SH-SY5Y (cell line): ENCODE results near the gene BEND2.

Experiments
- GATA2 ChIP-seq: IDR thresholded peaks from 2 replicates; pipeline ENCODE4 v1.6.1; 2011; ENCODE audit warnings: mild to moderate bottlenecking, low read depth, low read length
- GATA3 ChIP-seq: IDR thresholded peaks from 2 replicates; pipeline ENCODE4 v1.6.1; 2011; ENCODE audit warnings: low read depth, mild to moderate bottlenecking, low read length, moderate library complexity

Gene BEND2

GRCh38 chrX:18220786-18221185 lies at the start of gene BEND2:
TSS of gene BEND2 (minus strand) at chrX:18220886. CDS start at chrX:18220750, 136 bp downstream.
- TF ChIP-seq GATA3, result no peak
- TF ChIP-seq GATA2, result no peak

GRCh38 chrX:18255059-18255458 lies 34.4 kb upstream of the BEND2 start:
- no peak for TF ChIP-seq GATA2
- no peak for TF ChIP-seq GATA3

DNA sequence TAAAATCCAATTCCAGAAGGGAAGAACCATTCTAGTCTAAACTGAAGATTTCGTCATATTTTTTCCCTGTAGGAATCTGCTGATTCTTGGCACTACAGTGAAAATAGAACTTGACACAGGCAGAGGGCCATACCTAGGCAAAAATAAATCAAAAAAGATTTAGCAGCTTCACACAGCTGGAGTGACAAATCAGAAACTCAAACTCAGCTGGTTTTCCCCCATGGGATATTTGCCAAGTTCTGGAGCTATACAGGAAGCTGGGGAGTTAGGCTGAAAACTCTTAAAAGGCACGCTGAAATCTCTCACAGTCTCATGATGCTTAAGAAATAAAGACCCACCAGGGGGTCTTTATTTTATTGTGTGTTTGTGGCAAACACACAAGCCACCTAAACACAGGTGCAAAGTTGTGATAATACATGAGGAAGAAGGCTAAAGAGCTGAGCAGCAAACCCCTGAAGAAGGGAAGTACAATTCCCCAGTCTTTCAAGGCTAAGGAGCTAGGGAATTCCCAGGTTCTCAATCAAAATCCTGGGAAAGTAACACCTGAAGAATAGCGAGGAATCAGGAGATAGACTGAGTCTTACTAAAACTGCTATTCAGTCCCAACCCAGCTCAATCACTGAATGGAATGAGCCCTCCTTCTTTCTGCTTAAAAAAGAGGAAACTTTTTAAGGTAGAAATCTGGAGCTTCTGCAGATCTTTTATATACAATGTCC lies 32.1 kb upstream of the BEND2 start:
- TF ChIP-seq GATA3 (no peak), GATA2 (no peak)

- TF ChIP-seq GATA2 (no peak), GATA3 (no peak)
These were observed 7.4 kb upstream of the BEND2 start for GRCh38 chrX:18228069-18228468.

GRCh38 chrX:18227458-18227857 lies 6.8 kb upstream of the BEND2 start:
- no peak for TF ChIP-seq GATA2
- no peak for TF ChIP-seq GATA3

- TF ChIP-seq GATA3 (no peak), GATA2 (no peak)
These were observed 10.2 kb downstream of the BEND2 start for GRCh38 chrX:18210470-18210869.

DNA sequence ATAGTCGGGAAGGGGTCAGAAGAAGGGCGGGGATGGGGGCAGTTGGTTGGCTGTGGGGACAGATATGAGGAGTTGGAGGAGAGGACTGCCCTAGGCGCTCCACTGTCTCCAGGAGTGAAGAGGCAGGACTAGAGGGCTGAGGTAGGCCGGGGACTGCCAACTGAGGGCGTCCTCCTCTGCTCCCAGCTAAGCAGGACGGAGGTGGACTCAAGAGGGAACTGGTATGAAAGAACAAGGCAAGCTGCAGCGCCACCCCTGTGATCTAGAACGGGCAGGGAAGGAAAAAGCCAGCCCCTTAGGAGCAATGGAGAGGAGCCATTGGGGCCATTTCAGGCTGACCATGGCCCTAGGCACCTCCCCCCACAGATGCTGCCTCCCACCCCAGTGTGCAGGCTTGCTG lies 14.0 kb downstream of the BEND2 start:
- no peak for TF ChIP-seq GATA2
- TF ChIP-seq GATA3, result no peak

GRCh38 chrX:18203631-18204030 lies 17.1 kb downstream of the BEND2 start:
- TF ChIP-seq GATA3, result no peak

DNA sequence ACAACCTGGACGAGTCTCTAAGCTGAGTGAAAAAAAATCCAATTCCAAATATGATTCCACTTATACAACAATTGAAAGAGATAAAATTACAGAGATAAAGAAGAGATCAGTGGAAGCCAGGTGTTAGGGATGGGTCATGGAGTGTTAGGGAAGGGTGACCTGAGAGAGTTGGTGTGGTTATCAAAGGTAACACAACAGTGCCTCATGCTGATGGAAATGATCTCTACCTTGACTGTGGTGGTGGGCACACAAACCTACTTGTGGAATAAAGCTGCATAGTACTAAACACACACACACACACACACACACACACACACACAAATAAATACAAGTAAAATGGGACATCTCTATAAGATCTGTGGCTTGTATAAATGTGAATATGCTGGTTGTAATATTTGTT lies 26.0 kb downstream of the BEND2 start:
- TF ChIP-seq GATA3, result no peak
- TF ChIP-seq GATA2, result no peak

DNA sequence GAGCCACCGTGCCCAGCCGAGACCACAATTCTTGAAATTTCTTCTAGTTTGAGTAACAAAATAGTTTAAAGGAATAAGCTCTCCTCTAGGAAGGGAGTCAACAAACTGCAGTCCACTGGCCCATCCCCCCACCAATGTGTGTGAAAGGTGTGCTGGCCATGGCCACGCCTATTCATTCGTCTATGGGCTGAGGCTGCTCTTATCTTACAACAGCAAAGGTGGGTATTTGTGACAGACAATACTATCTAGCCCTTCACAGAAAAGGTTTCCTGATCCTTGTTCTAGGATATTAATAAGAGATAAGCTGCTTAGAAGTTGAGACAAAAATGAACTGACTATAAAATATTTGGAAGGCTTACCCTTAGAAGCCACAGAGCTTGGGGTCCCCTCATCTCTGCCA lies 41.2 kb downstream of the BEND2 start:
- no peak for TF ChIP-seq GATA3
- no peak for TF ChIP-seq GATA2

GRCh38 chrX:18174971-18175370 lies 45.7 kb downstream of the BEND2 start:
- TF ChIP-seq GATA2 (no peak), GATA3 (no peak)

GRCh38 chrX:18174209-18174608 lies 46.5 kb downstream of the BEND2 start:
- TF ChIP-seq GATA2, result no peak
- TF ChIP-seq GATA3, result no peak

DNA sequence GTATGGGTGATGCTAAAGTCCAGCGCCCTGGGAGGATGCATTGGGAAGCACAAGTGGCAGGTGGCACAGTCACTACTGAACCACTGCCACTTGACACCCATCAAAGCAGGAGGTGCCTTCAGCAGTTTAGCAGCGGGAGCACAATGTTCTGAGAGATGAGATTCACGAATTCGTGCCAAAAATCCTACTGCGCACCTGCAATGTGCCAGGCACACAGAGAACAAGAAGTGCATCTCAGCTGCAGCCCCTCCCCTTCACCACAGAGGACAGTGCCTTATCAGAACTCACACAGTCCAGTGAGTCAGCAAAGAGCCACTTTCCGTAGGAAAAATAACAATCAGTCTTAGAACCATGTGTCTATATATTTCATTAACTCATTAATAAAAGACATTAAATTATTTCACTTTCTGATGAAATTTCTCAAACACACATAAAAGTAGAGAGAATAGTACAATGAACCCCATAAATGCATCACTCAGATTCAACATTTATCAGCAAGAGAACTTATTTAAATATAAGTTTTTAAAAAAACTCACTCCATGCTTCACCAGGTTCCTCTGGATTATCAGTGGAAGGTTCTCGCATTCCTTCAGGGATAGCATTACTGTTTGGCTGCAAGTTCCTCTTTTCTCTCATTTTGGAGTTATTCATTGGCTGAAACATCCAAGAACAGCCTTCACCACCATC lies 47.0 kb downstream of the BEND2 start:
- TF ChIP-seq GATA3 (no peak), GATA2 (no peak)

DNA sequence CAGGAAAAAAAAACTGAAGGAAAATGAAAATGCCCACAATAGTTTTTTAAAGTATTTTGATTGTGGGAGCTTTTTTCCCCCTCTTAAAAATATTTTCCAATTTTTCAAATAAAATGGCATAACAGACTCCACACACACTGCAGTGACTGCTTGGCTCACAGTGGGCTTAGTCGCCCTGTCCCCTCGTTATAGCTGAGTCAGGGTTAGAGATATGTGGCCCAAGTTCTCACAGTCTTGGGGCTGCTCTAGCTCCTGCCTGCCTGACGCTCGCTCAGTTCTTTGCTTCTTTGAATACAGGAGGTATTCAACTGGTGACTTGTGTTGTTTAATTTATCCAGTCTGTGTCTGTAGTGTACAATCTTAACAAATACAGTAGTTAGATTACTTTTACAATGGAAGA lies 47.7 kb downstream of the BEND2 start:
- no peak for TF ChIP-seq GATA2
- no peak for TF ChIP-seq GATA3

DNA sequence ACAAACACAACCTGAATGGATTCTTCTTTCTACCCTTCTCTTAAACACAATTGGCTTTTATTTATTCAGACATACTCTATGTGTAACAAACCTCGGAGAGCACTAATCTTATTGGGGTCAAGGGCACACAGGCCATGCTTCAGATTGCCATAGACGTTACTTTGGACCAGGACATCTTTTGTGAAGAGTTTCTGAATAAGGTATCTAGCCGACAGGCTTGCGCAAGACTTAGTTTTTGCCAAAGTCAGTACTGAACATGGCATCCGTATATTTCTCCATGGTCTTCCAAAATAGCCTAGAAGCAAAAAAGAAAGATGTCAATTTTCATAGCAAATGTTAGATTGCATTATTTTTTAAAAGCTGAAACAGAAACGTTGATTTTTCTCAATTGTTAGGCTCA lies 49.8 kb downstream of the BEND2 start:
- TF ChIP-seq GATA2, result no peak
- no peak for TF ChIP-seq GATA3

DNA sequence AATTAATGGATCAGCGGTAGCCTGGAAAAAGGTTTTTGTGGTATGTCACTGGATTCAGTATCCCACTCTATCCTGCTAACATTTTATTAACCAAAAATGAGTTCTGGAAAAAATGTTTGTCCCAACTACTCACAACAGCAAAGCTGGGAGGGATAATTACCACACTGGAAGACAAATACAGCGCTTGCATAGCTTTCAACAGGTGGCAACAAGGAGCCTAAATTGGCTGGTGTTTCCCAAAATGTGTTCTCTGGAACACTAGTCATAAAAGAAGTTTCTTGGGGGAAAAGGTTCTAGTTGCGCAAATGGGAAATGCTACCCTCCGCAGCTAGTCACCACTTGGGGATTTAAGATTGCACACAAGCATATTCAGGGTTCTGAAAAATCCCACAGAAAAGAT lies 54.6 kb downstream of the BEND2 start:
- no peak for TF ChIP-seq GATA3
- no peak for TF ChIP-seq GATA2
